Hepatocyte (in vitro differentiated cells): ENCODE results near the gene FNBP1L. TPM values are rescaled to one million over a fixed set of nuclear protein-coding genes. Genes with fewer than 3 reads are reported as not detected.

Source experiments
- DNase-seq: peaks from one replicate; pipeline ENCODE4 v3.0.0-alpha.2; 2016; ENCODE audit warnings: low spot score
- H2AFZ ChIP-seq: fragments of 200-600 bp; sonication (generic); 2 replicates; pipeline ENCODE4 v1.6.0; 2016; ENCODE audit warnings: antibody characterized with exemption, mild to moderate bottlenecking
- H3K27ac ChIP-seq: fragments of 200-600 bp; sonication (generic); 2 replicates; pipeline ENCODE4 v1.5.1; 2016; ENCODE audit warnings: mild to moderate bottlenecking
- H3K27me3 ChIP-seq: fragments of 200-600 bp; sonication (generic); 2 replicates; pipeline ENCODE4 v1.6.1; 2016
- H3K36me3 ChIP-seq: fragments of 200-600 bp; sonication (generic); replicated peaks from 2 replicates; pipeline ENCODE4 v1.5.1; 2016; ENCODE audit warnings: low read depth; ENCODE audit not compliant: insufficient read depth
- H3K4me1 ChIP-seq: fragments of 200-600 bp; sonication (generic); 2 replicates; pipeline ENCODE4 v1.5.1; 2016; ENCODE audit warnings: mild to moderate bottlenecking, moderate library complexity; ENCODE audit not compliant: insufficient read depth
- H3K4me2 ChIP-seq: fragments of 200-600 bp; sonication (generic); 2 replicates; pipeline ENCODE4 v1.6.0; 2016
- H3K4me3 ChIP-seq: fragments of 200-600 bp; sonication (generic); 2 replicates; pipeline ENCODE4 v1.5.1; 2016; ENCODE audit warnings: mild to moderate bottlenecking
- H3K79me2 ChIP-seq: fragments of 200-600 bp; sonication (generic); 2 replicates; pipeline ENCODE4 v1.6.0; 2017; ENCODE audit warnings: mild to moderate bottlenecking
- H3K9me2 ChIP-seq: fragments of 200-600 bp; sonication (generic); replicated peaks from 2 replicates; pipeline ENCODE4 v1.6.0; 2017; ENCODE audit warnings: mild to moderate bottlenecking; ENCODE audit not compliant: insufficient read depth
- H3K9me3 ChIP-seq: fragments of 200-600 bp; sonication (generic); 2 replicates; pipeline ENCODE4 v1.5.1; 2016; ENCODE audit warnings: low read depth, mild to moderate bottlenecking
- H4K20me1 ChIP-seq: fragments of 200-600 bp; sonication (generic); 2 replicates; pipeline ENCODE4 v1.6.0; 2016; ENCODE audit warnings: mild to moderate bottlenecking; ENCODE audit not compliant: insufficient read depth, poor library complexity, severe bottlenecking
- CTCF ChIP-seq: fragments of 200-600 bp; sonication (generic); IDR thresholded peaks from 2 replicates; pipeline ENCODE4 v1.5.1; 2016; ENCODE audit warnings: antibody characterized with exemption, mild to moderate bottlenecking; ENCODE audit not compliant: poor library complexity
- EZH2 ChIP-seq: fragments of 200-600 bp; sonication (generic); IDR thresholded peaks from 2 replicates; pipeline ENCODE4 v1.6.1; 2016; ENCODE audit warnings: antibody characterized with exemption, mild to moderate bottlenecking, borderline replicate concordance
- EZH2phosphoT487 ChIP-seq: fragments of 200-600 bp; sonication (generic); IDR thresholded peaks from one replicate; pipeline ENCODE4 v1.6.1; 2018; ENCODE audit warnings: antibody characterized with exemption, mild to moderate bottlenecking, low read depth, moderate library complexity; ENCODE audit not compliant: unreplicated experiment, severe bottlenecking
- WGBS: methylation state at CpG from one replicate; pipeline ENCODE4 v1.1.6; 2016; ENCODE audit warnings: low lambda C conversion rate; ENCODE audit errors: missing lambda C conversion rate; 5-methylcytosine and 5-hydroxymethylcytosine counted together
- polyA plus RNA-seq: library from polyadenylated mRNA; unstranded; fragments of >200 nt; fragmentation: Nextera tagmentation; extraction: Ambion mirVana; gene quantifications from 2 replicates; pipeline ENCODE4 v1.2.1, GENCODE V29; 2016
- total RNA-seq: library from RNA; depleted of rRNA; stranded (reverse); fragments of >200 nt; gene quantifications from 2 replicates; pipeline ENCODE4 v1.2.3, GENCODE V29; 2014

FNBP1L gene
- total and polyA plus RNA-seq, 2 experiments from 2014 or later, result 46.8 to 98.8 TPM

- TF ChIP-seq CTCF (no peak), EZH2 (no peak), EZH2phosphoT487 (no peak)
- H3K79me2 ChIP-seq, result peaks cover 48% of the 10 kb centered on the region
- no peaks in the 10 kb centered on the region for H3K9me3 ChIP-seq
- H3K27me3 ChIP-seq, result no peaks in the 10 kb centered on the region
- H3K4me2 ChIP-seq, result no peak overlapping the region
- WGBS, result 94% methylated on average over 4 of the region's 4 CpGs
- H2AFZ ChIP-seq, result no peak overlapping the region
- H4K20me1 ChIP-seq, result peaks cover 16% of the 10 kb centered on the region
- no peaks in the 10 kb centered on the region for H3K36me3 ChIP-seq
- no peaks in the 10 kb centered on the region for H3K4me1 ChIP-seq
- H3K27ac ChIP-seq, result no peak overlapping the region
- no peaks in the 10 kb centered on the region for H3K9me2 ChIP-seq
- no peak overlapping the region for H3K4me3 ChIP-seq
- DNase-seq, result no peak
Measured at GRCh38 chr1:93522721-93523120, 74.8 kb downstream of the FNBP1L start.

- Histone ChIP-seq H3K27me3 (no peaks in the 10 kb centered on the region), H3K27ac (no peak overlapping the region), H3K9me2 (no peaks in the 10 kb centered on the region), H3K79me2 (peaks cover 29% of the 10 kb centered on the region), H3K36me3 (no peaks in the 10 kb centered on the region), H3K9me3 (no peaks in the 10 kb centered on the region), H3K4me1 (no peaks in the 10 kb centered on the region), H4K20me1 (no peaks in the 10 kb centered on the region), H3K4me2 (no peak overlapping the region), H3K4me3 (no peak overlapping the region), H2AFZ (no peak overlapping the region)
- 97% methylated on average over 1 of the region's 1 CpG for WGBS
- TF ChIP-seq EZH2phosphoT487, result no peak
- no peak for TF ChIP-seq CTCF
- no peak for TF ChIP-seq EZH2
- no peak for DNase-seq
Measured at GRCh38 chr1:93525431-93525830, 77.5 kb downstream of the FNBP1L start.

- H3K79me2 ChIP-seq, result peaks cover 20% of the 10 kb centered on the region
- H3K27ac ChIP-seq, result no peak overlapping the region
- no peaks in the 10 kb centered on the region for H4K20me1 ChIP-seq
- H3K36me3 ChIP-seq, result no peaks in the 10 kb centered on the region
- no peak overlapping the region for H2AFZ ChIP-seq
- H3K9me3 ChIP-seq, result no peaks in the 10 kb centered on the region
- H3K4me2 ChIP-seq, result no peak overlapping the region
- no peak overlapping the region for H3K4me3 ChIP-seq
- WGBS, result 91% methylated on average over 2 of the region's 2 CpGs
- no peak for TF ChIP-seq EZH2phosphoT487
- no peak for TF ChIP-seq EZH2
- no peak for TF ChIP-seq CTCF
- no peaks in the 10 kb centered on the region for H3K9me2 ChIP-seq
- H3K4me1 ChIP-seq, result no peaks in the 10 kb centered on the region
- H3K27me3 ChIP-seq, result no peaks in the 10 kb centered on the region
- no peak for DNase-seq
Measured at GRCh38 chr1:93526431-93526830, 78.5 kb downstream of the FNBP1L start.

GRCh38 chr1:93528412-93528811 lies 80.5 kb downstream of the FNBP1L start:
- Histone ChIP-seq H4K20me1 (no peaks in the 10 kb centered on the region), H2AFZ (no peak overlapping the region), H3K4me3 (no peak overlapping the region), H3K36me3 (no peaks in the 10 kb centered on the region), H3K9me3 (no peaks in the 10 kb centered on the region), H3K27ac (no peak overlapping the region), H3K4me2 (no peak overlapping the region), H3K9me2 (no peaks in the 10 kb centered on the region), H3K79me2 (peaks cover 13% of the 10 kb centered on the region), H3K27me3 (no peaks in the 10 kb centered on the region), H3K4me1 (no peaks in the 10 kb centered on the region)
- 100% methylated on average over 1 of the region's 1 CpG for WGBS
- TF ChIP-seq EZH2 (no peak), CTCF (no peak), EZH2phosphoT487 (no peak)
- DNase-seq, result no peak
